OCI-LY3 (cell line): ENCODE measurements around the gene HSPA12A.

Experiments
- H2AFZ ChIP-seq: fragments of 200-600, 300-600 bp; shearing (Covaris generic); 2 replicates; pipeline ENCODE4 v1.6.0; 2014; ENCODE audit warnings: antibody characterized with exemption, low read depth, low read length
- H3K27ac ChIP-seq: fragments of 200-600, 300-600 bp; sonication (generic); 2 replicates; pipeline ENCODE4 v1.5.1; 2014; ENCODE audit warnings: mild to moderate bottlenecking, low read length, moderate library complexity, mixed read lengths
- H3K27me3 ChIP-seq: fragments of 200-600, 300-600 bp; sonication (generic); 2 replicates; pipeline ENCODE4 v1.6.1; 2014; ENCODE audit warnings: low read depth, low read length, mixed read lengths
- H3K36me3 ChIP-seq: fragments of 200-600, 300-600 bp; sonication (generic); replicated peaks from 2 replicates; pipeline ENCODE3; 2014; ENCODE audit warnings: low read depth, low read length, mixed read lengths
- H3K4me1 ChIP-seq: fragments of 300-600, 200-600 bp; sonication (generic); 2 replicates; pipeline ENCODE4 v1.6.1; 2014; ENCODE audit warnings: low read length, mixed read lengths
- H3K4me2 ChIP-seq: fragments of 200-600, 300-600 bp; sonication (generic); 2 replicates; pipeline ENCODE4 v1.6.1; 2014; ENCODE audit warnings: low read length, mixed read lengths
- H3K4me3 ChIP-seq: fragments of 300-600, 200-600 bp; sonication (generic); 2 replicates; pipeline ENCODE4 v1.5.1; 2014; ENCODE audit warnings: antibody characterized with exemption, mild to moderate bottlenecking, low read length, moderate library complexity
- H3K79me2 ChIP-seq: fragments of 300-600, 200-600 bp; shearing (Covaris generic); 2 replicates; pipeline ENCODE4 v1.6.1; 2014; ENCODE audit warnings: mild to moderate bottlenecking, low read length, mixed read lengths
- H3K9ac ChIP-seq: fragments of 300-600, 200-600 bp; shearing (Covaris generic); 2 replicates; pipeline ENCODE4 v1.6.0; 2014; ENCODE audit warnings: mild to moderate bottlenecking, low read length, moderate library complexity
- H3K9me3 ChIP-seq: fragments of 200-600, 300-600 bp; shearing (Covaris generic); 2 replicates; pipeline ENCODE4 v1.6.1; 2014; ENCODE audit warnings: low read length, mixed read lengths; ENCODE audit not compliant: insufficient read depth
- H4K20me1 ChIP-seq: fragments of 200-600, 300-600 bp; sonication (generic); 2 replicates; pipeline ENCODE4 v1.6.1; 2016; ENCODE audit warnings: low read length, mixed read lengths; ENCODE audit not compliant: insufficient read depth
- CTCF ChIP-seq: fragments of 200-600, 300-600 bp; sonication (generic); IDR thresholded peaks from 2 replicates; pipeline ENCODE4 v1.5.1; 2014; ENCODE audit warnings: antibody characterized with exemption, low read length, low read depth
- EZH2phosphoT487 ChIP-seq: fragments of 200-600 bp; shearing (Covaris generic); IDR thresholded peaks from 2 replicates; pipeline ENCODE4 v1.6.1; 2018; ENCODE audit warnings: antibody characterized with exemption, mixed run types, low read depth

Gene HSPA12A

GRCh38 chr10:116742367-116743265, at the start of gene HSPA12A:
TSS of gene HSPA12A (minus strand) at chr10:116742566. CDS start at chr10:116742469, 97 bp downstream.
- Histone ChIP-seq H3K27me3 (no peaks in the 10 kb centered on the region), H3K36me3 (no peaks in the 10 kb centered on the region), H3K27ac (no peak within 1 kb of the TSS), H3K9ac (no peak within 1 kb of the TSS), H3K79me2 (no peaks in the 10 kb centered on the region), H3K4me2 (no peak within 1 kb of the TSS), H3K4me1 (no peaks in the 10 kb centered on the region), H3K4me3 (no peak within 1 kb of the TSS), H3K9me3 (no peaks in the 10 kb centered on the region), H2AFZ (no peak within 1 kb of the TSS), H4K20me1 (no peaks in the 10 kb centered on the region)
- TF ChIP-seq EZH2phosphoT487 (no peak), CTCF (no peak)

GRCh38 chr10:116791241-116791640, 48.9 kb upstream of the HSPA12A start:
- no peak overlapping the region for H3K4me2 ChIP-seq
- H3K4me3 ChIP-seq = no peak overlapping the region
- H3K36me3 ChIP-seq = no peaks in the 10 kb centered on the region
- no peak overlapping the region for H2AFZ ChIP-seq
- H3K27me3 ChIP-seq = no peaks in the 10 kb centered on the region
- H3K9ac ChIP-seq = no peak overlapping the region
- no peak overlapping the region for H3K27ac ChIP-seq
- no peaks in the 10 kb centered on the region for H3K4me1 ChIP-seq
- TF ChIP-seq EZH2phosphoT487 (no peak), CTCF (no peak)
- H3K9me3 ChIP-seq = no peaks in the 10 kb centered on the region
- no peaks in the 10 kb centered on the region for H4K20me1 ChIP-seq
- no peaks in the 10 kb centered on the region for H3K79me2 ChIP-seq

- Histone ChIP-seq H3K27me3 (no peaks in the 10 kb centered on the region), H3K9me3 (no peaks in the 10 kb centered on the region), H3K4me2 (peak overlapping the region; percentile 84), H3K4me1 (no peaks in the 10 kb centered on the region), H3K79me2 (no peaks in the 10 kb centered on the region), H2AFZ (peak overlapping the region; percentile 46; the same call in 1 of the 2 replicates), H3K27ac (no peak overlapping the region), H3K9ac (no peak overlapping the region), H3K4me3 (peak overlapping the region; percentile 69), H4K20me1 (no peaks in the 10 kb centered on the region), H3K36me3 (no peaks in the 10 kb centered on the region)
- TF ChIP-seq EZH2phosphoT487 = no peak
- peak; percentile 70 for TF ChIP-seq CTCF
Observed at GRCh38 chr10:116787893-116788665, 45.7 kb upstream of the HSPA12A start.

GRCh38 chr10:116787053-116787659, 44.8 kb upstream of the HSPA12A start:
- Histone ChIP-seq H3K27ac (no peak overlapping the region), H3K4me1 (no peaks in the 10 kb centered on the region)

More at GRCh38 chr10:116787053-116787659, 44.8 kb upstream of the HSPA12A start:
- Histone ChIP-seq H2AFZ (no peak overlapping the region), H3K4me3 (no peak overlapping the region), H3K79me2 (no peaks in the 10 kb centered on the region), H4K20me1 (no peaks in the 10 kb centered on the region), H3K4me2 (no peak overlapping the region), H3K27me3 (no peaks in the 10 kb centered on the region), H3K9me3 (no peaks in the 10 kb centered on the region), H3K36me3 (no peaks in the 10 kb centered on the region), H3K9ac (no peak overlapping the region)
- TF ChIP-seq CTCF (no peak), EZH2phosphoT487 (no peak)
